ENCODE measurements around the gene PCDHA8.

Gene PCDHA8

GRCh38 chr5:140882591-140882899, 41.6 kb downstream of the PCDHA8 start:
- no peak overlapping the region for H3K4me3 ChIP-seq (ENCODE audit: low read depth, low read length)
- TF ChIP-seq, protein P1, sequence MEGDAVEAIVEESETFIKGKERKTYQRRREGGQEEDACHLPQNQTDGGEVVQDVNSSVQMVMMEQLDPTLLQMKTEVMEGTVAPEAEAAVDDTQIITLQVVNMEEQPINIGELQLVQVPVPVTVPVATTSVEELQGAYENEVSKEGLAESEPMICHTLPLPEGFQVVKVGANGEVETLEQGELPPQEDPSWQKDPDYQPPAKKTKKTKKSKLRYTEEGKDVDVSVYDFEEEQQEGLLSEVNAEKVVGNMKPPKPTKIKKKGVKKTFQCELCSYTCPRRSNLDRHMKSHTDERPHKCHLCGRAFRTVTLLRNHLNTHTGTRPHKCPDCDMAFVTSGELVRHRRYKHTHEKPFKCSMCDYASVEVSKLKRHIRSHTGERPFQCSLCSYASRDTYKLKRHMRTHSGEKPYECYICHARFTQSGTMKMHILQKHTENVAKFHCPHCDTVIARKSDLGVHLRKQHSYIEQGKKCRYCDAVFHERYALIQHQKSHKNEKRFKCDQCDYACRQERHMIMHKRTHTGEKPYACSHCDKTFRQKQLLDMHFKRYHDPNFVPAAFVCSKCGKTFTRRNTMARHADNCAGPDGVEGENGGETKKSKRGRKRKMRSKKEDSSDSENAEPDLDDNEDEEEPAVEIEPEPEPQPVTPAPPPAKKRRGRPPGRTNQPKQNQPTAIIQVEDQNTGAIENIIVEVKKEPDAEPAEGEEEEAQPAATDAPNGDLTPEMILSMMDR (IDR thresholded peaks at IDR 0.05; ENCODE audit: low read depth, low read length) = no peak
- in situ Hi-C loops (cut with HindIII; ENCODE audit: low sequenced_read_pairs) = no loop called here
- DNase-seq (ENCODE audit: low read depth, low spot score) = no peak

DNA sequence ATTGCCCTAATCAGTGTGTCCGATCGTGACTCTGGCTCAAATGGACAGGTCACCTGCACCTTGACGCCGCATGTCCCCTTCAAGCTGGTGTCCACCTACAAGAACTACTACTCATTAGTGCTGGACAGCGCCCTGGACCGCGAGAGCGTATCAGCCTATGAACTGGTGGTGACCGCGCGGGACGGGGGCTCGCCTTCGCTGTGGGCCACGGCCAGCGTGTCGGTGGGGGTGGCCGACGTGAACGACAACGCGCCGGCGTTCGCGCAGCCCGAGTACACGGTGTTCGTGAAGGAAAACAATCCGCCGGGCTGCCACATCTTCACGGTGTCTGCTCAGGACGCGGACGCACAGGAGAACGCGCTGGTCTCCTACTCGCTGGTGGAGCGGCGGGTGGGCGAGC, 42.4 kb downstream of the PCDHA8 start:
- TF ChIP-seq, protein P1 (IDR thresholded peaks at IDR 0.05; ENCODE audit: low read depth, low read length) = no peak
- no peak for DNase-seq (ENCODE audit: low read depth, low spot score)
- no peak overlapping the region for H3K4me3 ChIP-seq (ENCODE audit: low read depth, low read length)
- in situ Hi-C loops (cut with HindIII; ENCODE audit: low sequenced_read_pairs) = no loop called here

DNA sequence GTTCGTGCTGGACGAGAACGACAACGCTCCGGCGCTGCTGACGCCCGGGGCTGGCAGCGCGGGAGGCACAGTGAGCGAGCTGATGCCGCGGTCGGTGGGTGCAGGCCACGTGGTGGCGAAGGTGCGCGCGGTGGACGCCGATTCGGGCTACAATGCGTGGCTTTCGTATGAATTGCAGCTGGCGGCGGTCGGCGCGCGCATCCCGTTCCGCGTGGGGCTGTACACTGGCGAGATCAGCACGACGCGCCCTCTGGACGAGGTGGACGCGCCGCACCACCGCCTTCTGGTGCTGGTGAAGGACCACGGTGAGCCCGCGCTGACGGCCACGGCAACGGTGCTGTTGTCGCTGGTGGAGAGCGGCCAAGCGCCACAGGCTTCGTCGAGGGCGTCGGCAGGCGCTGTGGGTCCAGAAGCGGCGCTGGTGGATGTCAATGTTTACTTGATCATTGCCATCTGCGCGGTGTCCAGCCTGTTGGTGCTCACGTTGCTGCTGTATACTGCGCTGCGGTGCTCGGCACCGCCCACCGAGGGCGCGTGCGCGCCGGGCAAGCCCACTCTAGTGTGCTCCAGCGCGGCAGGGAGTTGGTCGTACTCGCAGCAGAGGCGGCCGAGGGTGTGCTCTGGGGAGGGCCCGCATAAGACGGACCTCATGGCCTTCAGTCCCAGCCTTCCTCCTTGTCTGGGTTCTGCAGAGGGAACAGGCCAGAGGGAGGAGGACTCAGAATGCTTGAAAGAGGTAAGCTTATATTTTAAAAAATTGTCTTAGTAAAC, 43.1 kb downstream of the PCDHA8 start:
- in situ Hi-C loops (cut with HindIII; ENCODE audit: low sequenced_read_pairs) = no loop called here
- no peak overlapping the region for H3K4me3 ChIP-seq (ENCODE audit: low read depth, low read length)
- no peak for DNase-seq (ENCODE audit: low read depth, low spot score)
- TF ChIP-seq, protein P1 (IDR thresholded peaks at IDR 0.05; ENCODE audit: low read depth, low read length) = no peak
